B cell (primary cell): ENCODE data around the gene ARTN. TPM values are rescaled to one million over a fixed set of nuclear protein-coding genes. Genes with fewer than 3 reads are reported as not detected.

Source experiments
- ATAC-seq: fragments of 200-7000 bp; cut with Tn5 transposase; one replicate; pipeline ENCODE4 v1.10.0; 2021; ENCODE audit warnings: low read depth, mild to moderate bottlenecking, moderate number of reproducible peaks, moderate library complexity
- CTCF ChIA-PET: fragments of 350-600 bp; sonication (Branson Sonifier 250); formaldehyde crosslinking; loops from one replicate; lab custom pipeline; 2021; ENCODE audit warnings: antibody characterized with exemption, inconsistent platforms; lab: Charles Lee
- POLR2A ChIA-PET: fragments of 350-600 bp; sonication (Branson Sonifier 250); formaldehyde crosslinking; loops from one replicate; lab custom pipeline; 2021; ENCODE audit warnings: antibody characterized with exemption; lab: Charles Lee
- DNase-seq: peaks from one replicate; pipeline ENCODE4 v3.0.0; 2013
- H2AFZ ChIP-seq: 2 replicates; pipeline ENCODE4 v1.6.1; 2012; ENCODE audit warnings: mild to moderate bottlenecking, low read depth, low read length; ENCODE audit not compliant: insufficient read depth, poor library complexity, severe bottlenecking
- H3K27ac ChIP-seq, 2 donors: 1 replicate in 1 of 2; 2 replicates in 1 of 2; pipeline ENCODE4 v1.5.1; 2012 to 2013; ENCODE audit warnings: low read length in 2 of 2, mild to moderate bottlenecking in 2 of 2, moderate library complexity in 1 of 2
- H3K27me3 ChIP-seq, 4 experiments: fragments of 200-600 bp in 1 of 4; sonication (generic) in 1 of 4; replicated peaks in 1 of 4; 1 replicate in 2 of 4; 2 replicates in 2 of 4; pipeline versions ENCODE4 v1.6.1 to v1.7.0; 2013 to 2016; ENCODE audit warnings: low read length in 3 of 4, mild to moderate bottlenecking in 2 of 4, mixed read lengths in 1 of 4, moderate library complexity in 1 of 4; ENCODE audit not compliant: insufficient read depth in 4 of 4, control insufficient read depth in 3 of 4; ENCODE audit errors: control extremely low read depth in 1 of 4
- H3K36me3 ChIP-seq, 2 experiments: replicated peaks in 1 of 2; 1 replicate in 1 of 2; 2 replicates in 1 of 2; pipeline versions ENCODE4 v1.6.1 to v1.7.1; 2013; ENCODE audit warnings: low read length in 1 of 2; ENCODE audit not compliant: insufficient read depth in 2 of 2, control insufficient read depth in 1 of 2; ENCODE audit errors: control extremely low read depth in 1 of 2, extremely low read depth in 1 of 2
- H3K4me1 ChIP-seq, 2 donors: fragments of 200-600 bp in 1 of 2; sonication (generic) in 1 of 2; 1 replicate in 1 of 2; 2 replicates in 1 of 2; pipeline versions ENCODE4 v1.5.1 to v1.6.1; 2013 to 2017; ENCODE audit warnings: low read length in 2 of 2; ENCODE audit not compliant: control insufficient read depth in 2 of 2, insufficient read depth in 2 of 2
- H3K4me2 ChIP-seq: replicated peaks from 2 replicates; pipeline ENCODE3; 2012; ENCODE audit warnings: mild to moderate bottlenecking, low read depth, low read length; ENCODE audit not compliant: poor library complexity, severe bottlenecking
- H3K4me3 ChIP-seq, 5 experiments: fragments of 200-600 bp in 1 of 5; sonication (generic) in 1 of 5; 1 replicate in 3 of 5; 2 replicates in 2 of 5; pipeline versions ENCODE4 v1.5.1 to v1.7.0; 2011 to 2016; ENCODE audit warnings: low read length in 4 of 5, mild to moderate bottlenecking in 4 of 5, low read depth in 2 of 5, control low read depth in 1 of 5, moderate library complexity in 1 of 5; ENCODE audit not compliant: insufficient read depth in 1 of 5; ENCODE audit errors: control extremely low read depth in 1 of 5, extremely low read depth in 1 of 5
- H3K79me2 ChIP-seq: fragments of 200-600 bp; sonication (generic); one replicate; pipeline ENCODE4 v1.6.0; 2016; ENCODE audit warnings: low read length; ENCODE audit not compliant: control insufficient read depth, insufficient read depth
- H3K9ac ChIP-seq: fragments of 200-600 bp; sonication (generic); 2 replicates; pipeline ENCODE4 v1.6.1; 2017; ENCODE audit warnings: mild to moderate bottlenecking, low read length, moderate library complexity
- H3K9me3 ChIP-seq, 3 donors: one replicate each; pipeline versions ENCODE4 v1.6.1 to v1.7.1; 2013; ENCODE audit warnings: low read length in 2 of 3; ENCODE audit not compliant: control insufficient read depth in 2 of 3, insufficient read depth in 1 of 3; ENCODE audit errors: control extremely low read depth in 1 of 3
- H4K20me1 ChIP-seq: 2 replicates; pipeline ENCODE4 v1.6.0; 2012; ENCODE audit warnings: mild to moderate bottlenecking, low read length; ENCODE audit not compliant: insufficient read depth, control insufficient read depth, poor library complexity, severe bottlenecking
- H3K27ac Mint-ChIP-seq: one replicate; pipeline ENCODE4 v1.8.0; 2021; ENCODE audit warnings: mixed read lengths
- H3K27me3 Mint-ChIP-seq: one replicate; pipeline ENCODE4 v1.8.0; 2021; ENCODE audit warnings: mixed read lengths
- H3K4me1 Mint-ChIP-seq: one replicate; pipeline ENCODE4 v1.8.0; 2021; ENCODE audit warnings: mixed read lengths
- H3K4me3 Mint-ChIP-seq: one replicate; pipeline ENCODE4 v1.8.0; 2021; ENCODE audit warnings: mixed read lengths
- H3K9me3 Mint-ChIP-seq: one replicate; pipeline ENCODE4 v1.8.0; 2022; ENCODE audit warnings: mixed read lengths; ENCODE audit not compliant: insufficient read depth
- EZH2 ChIP-seq: IDR thresholded peaks from 2 replicates; pipeline ENCODE4 v1.6.1; 2012; ENCODE audit warnings: borderline replicate concordance, low read depth, mild to moderate bottlenecking, moderate library complexity, low read length; ENCODE audit not compliant: insufficient read depth, poor library complexity, severe bottlenecking
- WGBS: methylation state at CpG from one replicate; pipeline ENCODE4 v1.1.5; 2013; ENCODE audit warnings: missing lambda C conversion rate; ENCODE audit not compliant: insufficient coverage; 5-methylcytosine and 5-hydroxymethylcytosine counted together
- intact Hi-C: fragments of 100-400 bp; cut with micrococcal nuclease; formaldehyde crosslinking; loops from one replicate; pipeline ENCODE4 v1.10.0; 2022
- polyA plus RNA-seq: library from polyadenylated mRNA; depleted of rRNA; stranded (reverse); fragments of >200 nt; gene quantifications from 2 replicates; pipeline ENCODE4 v1.2.3, GENCODE V29; 2012
- total RNA-seq, 2 donors: library from RNA; stranded (reverse); fragments of 120-200 nt in 1 of 2; gene quantifications; 1 replicate in 1 of 2; 2 replicates in 1 of 2; pipeline versions ENCODE4 v1.2.3 to v1.2.4, GENCODE V29; 2013 to 2022
- TF ChIP-seq, protein P1 (sequence below): fragments of 200-600 bp; IDR thresholded peaks from one replicate; pipeline ENCODE4 v1.8.0; 2022; ENCODE audit warnings: antibody characterized with exemption, mild to moderate bottlenecking

ARTN gene
- total and polyA plus RNA-seq, 2 donors (not counting 1 experiment from before 2014, with no cell fraction given) = 0.13 to 0.64 TPM

- WGBS = 25% methylated on average over 2 of the region's 5 CpGs
- Histone ChIP-seq H3K4me3 (peak overlapping the region; percentile 62 to 96 (median 92)), H3K4me2 (peak overlapping the region; percentile 96), H3K9ac (peak overlapping the region; percentile 81), H2AFZ (peak overlapping the region; percentile 81), H3K9me3 (no peaks in the 10 kb centered on the region), H3K79me2 (peaks cover 29% of the 10 kb centered on the region), H3K27me3 (no peaks in the 10 kb centered on the region), H4K20me1 (peaks cover 16% of the 10 kb centered on the region), H3K27ac (peak overlapping the region in 1 of 2 donors; percentile 60), H3K4me1 (peaks cover 17 to 33% of the 10 kb centered on the region in 2 donors), H3K36me3 (peaks cover 0 to 10% of the 10 kb centered on the region in 2 experiments)
- no peaks in the 10 kb centered on the region for H3K9me3 Mint-ChIP-seq
- TF ChIP-seq, protein P1, sequence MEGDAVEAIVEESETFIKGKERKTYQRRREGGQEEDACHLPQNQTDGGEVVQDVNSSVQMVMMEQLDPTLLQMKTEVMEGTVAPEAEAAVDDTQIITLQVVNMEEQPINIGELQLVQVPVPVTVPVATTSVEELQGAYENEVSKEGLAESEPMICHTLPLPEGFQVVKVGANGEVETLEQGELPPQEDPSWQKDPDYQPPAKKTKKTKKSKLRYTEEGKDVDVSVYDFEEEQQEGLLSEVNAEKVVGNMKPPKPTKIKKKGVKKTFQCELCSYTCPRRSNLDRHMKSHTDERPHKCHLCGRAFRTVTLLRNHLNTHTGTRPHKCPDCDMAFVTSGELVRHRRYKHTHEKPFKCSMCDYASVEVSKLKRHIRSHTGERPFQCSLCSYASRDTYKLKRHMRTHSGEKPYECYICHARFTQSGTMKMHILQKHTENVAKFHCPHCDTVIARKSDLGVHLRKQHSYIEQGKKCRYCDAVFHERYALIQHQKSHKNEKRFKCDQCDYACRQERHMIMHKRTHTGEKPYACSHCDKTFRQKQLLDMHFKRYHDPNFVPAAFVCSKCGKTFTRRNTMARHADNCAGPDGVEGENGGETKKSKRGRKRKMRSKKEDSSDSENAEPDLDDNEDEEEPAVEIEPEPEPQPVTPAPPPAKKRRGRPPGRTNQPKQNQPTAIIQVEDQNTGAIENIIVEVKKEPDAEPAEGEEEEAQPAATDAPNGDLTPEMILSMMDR = no peak
- TF ChIP-seq EZH2 = no peak
- peak overlapping the region; percentile 95 for H3K4me3 Mint-ChIP-seq
- H3K27ac Mint-ChIP-seq = peak overlapping the region; percentile 79
- DNase-seq = no peak
- ChIA-PET POLR2A (interaction anchor here (0.6 kb wide), 1 partner anchor 1026 kb away, joined by 3 read pairs; no protein-coding TSS in a partner anchor), CTCF (interaction anchor here (0.5 to 1.7 kb wide), 4 partner anchors 22 to 200 kb away, joined by 3 to 4 read pairs (median 4); partner anchors contain the start of gene IPO13)
- peaks cover 39% of the 10 kb centered on the region for H3K4me1 Mint-ChIP-seq
- H3K27me3 Mint-ChIP-seq = no peaks in the 10 kb centered on the region
- intact Hi-C loops = loop anchor here (10.0 kb wide), 2 partner anchors 266 to 1516 kb away; partner anchors contain the start of genes PPCS, ST3GAL3 and ZMYND12
- no peak for ATAC-seq
These were observed 36.9 kb downstream of the ARTN start for GRCh38 chr1:43970502-43970901.

DNA sequence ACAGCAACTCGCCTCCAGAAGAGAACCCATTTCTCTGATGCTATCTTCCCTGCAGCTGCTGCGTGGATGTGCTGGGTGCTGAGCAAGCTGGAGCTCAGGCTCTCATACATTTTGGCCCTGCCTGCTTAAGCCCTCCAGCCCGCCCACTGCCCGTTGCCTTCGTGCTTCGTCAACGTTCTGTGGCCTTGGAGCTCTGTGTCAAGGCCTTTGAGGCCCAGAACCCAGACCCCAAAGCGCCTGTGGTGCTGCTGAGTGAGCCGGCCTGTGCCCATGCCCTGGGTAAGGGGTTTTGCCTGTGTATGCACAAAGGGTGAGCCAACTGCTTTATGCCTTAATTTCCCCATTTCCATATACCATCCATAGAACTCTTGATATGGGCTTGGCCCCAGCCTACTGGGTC, 37.3 kb downstream of the ARTN start:
- Histone ChIP-seq H4K20me1 (peaks cover 20% of the 10 kb centered on the region), H3K4me2 (peak overlapping the region; percentile 96), H2AFZ (no peak overlapping the region), H3K36me3 (peaks cover 0 to 10% of the 10 kb centered on the region in 2 experiments), H3K79me2 (peaks cover 33% of the 10 kb centered on the region), H3K4me3 (peak overlapping the region in 3 of 5 experiments; percentile 83 to 96 (median 93)), H3K9me3 (no peaks in the 10 kb centered on the region), H3K4me1 (peaks cover 21 to 37% of the 10 kb centered on the region in 2 donors), H3K9ac (peak overlapping the region; percentile 81), H3K27ac (no peak overlapping the region), H3K27me3 (no peaks in the 10 kb centered on the region)
- ChIA-PET POLR2A (interaction anchor here (0.6 kb wide), 1 partner anchor 1026 kb away, joined by 3 read pairs; no protein-coding TSS in a partner anchor), CTCF (interaction anchor here (0.5 to 1.7 kb wide), 3 partner anchors 24 to 201 kb away, joined by 3 to 4 read pairs (median 4); partner anchors contain the start of gene IPO13)
- Mint-ChIP-seq H3K4me3 (peak overlapping the region; percentile 95), H3K27me3 (no peaks in the 10 kb centered on the region), H3K9me3 (no peaks in the 10 kb centered on the region), H3K4me1 (peaks cover 44% of the 10 kb centered on the region), H3K27ac (peak overlapping the region; percentile 10)
- DNase-seq = no peak
- intact Hi-C loops = loop anchor here (10.0 kb wide), 2 partner anchors 266 to 1516 kb away; partner anchors contain the start of genes PPCS, ST3GAL3 and ZMYND12
- TF ChIP-seq, protein P1 = no peak
- TF ChIP-seq EZH2 = no peak
- no peak for ATAC-seq
- 90% methylated on average over 7 of the region's 9 CpGs for WGBS
